Measurements from ENCODE around the gene ADAM12.

Gene ADAM12

DNA sequence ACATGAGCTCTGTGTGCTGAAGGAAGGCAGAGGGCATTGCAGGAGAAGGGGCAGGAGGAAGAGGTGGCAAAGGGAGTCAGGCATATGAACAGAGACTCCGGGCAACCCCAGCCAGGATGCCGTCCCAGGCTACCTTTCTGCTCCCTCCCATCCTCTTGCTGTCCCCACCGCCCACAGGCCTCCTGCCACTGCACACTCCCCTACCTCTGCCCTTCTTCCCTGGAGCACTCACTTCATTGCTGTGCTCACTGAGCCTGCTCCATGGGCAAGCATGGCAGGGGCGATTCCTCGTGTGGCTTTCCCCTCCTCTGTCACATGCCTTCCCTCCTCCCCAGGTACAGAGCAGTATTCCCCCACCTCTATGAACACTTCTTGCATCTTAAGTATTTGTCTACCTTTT is 398.5 kb downstream of the ADAM12 start:
- TF ChIP-seq ZNF544 (tag by site-specific recombination; IDR thresholded peaks at IDR 0.05), result no peak
- no peak for TF ChIP-seq ZNF248 (tag by site-specific recombination; IDR thresholded peaks at IDR 0.05)
- no peak for TF ChIP-seq ZNF341 (tag by site-specific recombination; IDR thresholded peaks at IDR 0.05; ENCODE audit: low read depth)
- TF ChIP-seq ZNF585B (tag by site-specific recombination; IDR thresholded peaks at IDR 0.05), result no peak
- H3K27ac ChIP-seq (ENCODE audit: extremely low read depth, low read depth, low read length), result no peak overlapping the region
- no peaks in the 10 kb centered on the region for H3K36me3 ChIP-seq (ENCODE audit: control insufficient read depth in 2 of 2, insufficient read depth in 1 of 2, low read length in 2 of 2)
- no peak overlapping the region for H3K4me3 ChIP-seq (ENCODE audit: low read depth, low read length)
- no peaks in the 10 kb centered on the region for H3K4me1 ChIP-seq (ENCODE audit: control insufficient read depth, insufficient read depth, low read length)
- H3K9me3 ChIP-seq (ENCODE audit: control insufficient read depth, insufficient read depth, low read depth, low read length), result no peaks in the 10 kb centered on the region
- ChIA-PET CTCF (interaction anchor here (0.5 kb wide), 1 partner anchor 155 kb away, joined by 5 read pairs; no protein-coding TSS in a partner anchor), POLR2A (no interaction called here)

DNA sequence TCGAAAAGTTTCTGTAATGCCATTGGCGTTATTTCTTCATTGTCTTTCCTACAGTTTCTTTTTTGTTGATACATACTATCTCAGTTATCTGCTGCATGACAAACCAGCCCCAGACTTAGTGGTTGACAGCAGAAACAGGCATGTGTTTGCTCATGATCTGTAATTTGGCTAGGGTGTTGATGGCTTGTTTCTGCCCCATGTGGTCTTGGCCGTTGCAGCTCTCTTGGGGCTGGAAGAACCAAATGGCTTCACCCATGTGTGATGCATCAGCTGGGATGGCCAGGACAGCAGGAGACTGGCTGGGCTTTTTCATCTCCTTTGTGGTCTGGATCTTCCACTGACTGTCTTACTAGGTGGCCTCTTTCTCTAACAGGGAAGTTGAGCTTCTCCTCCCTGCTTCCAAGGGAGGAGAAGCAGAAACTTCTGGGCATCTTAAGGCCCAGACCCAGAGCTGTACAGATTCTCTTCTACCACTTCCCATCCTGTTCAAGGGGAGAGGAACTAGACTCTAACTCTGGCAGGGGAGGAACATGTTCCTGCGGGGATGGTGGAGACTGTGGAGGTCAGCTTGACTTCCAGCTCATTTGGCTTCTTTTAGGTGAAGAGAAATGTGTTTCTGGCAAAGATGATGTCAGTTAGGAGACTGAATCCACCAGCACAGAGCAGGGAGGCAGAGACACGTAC is 402.6 kb downstream of the ADAM12 start:
- Histone ChIP-seq H3K36me3 (ENCODE audit: control insufficient read depth in 2 of 2, insufficient read depth in 1 of 2, low read length in 2 of 2) (no peaks in the 10 kb centered on the region), H3K9me3 (ENCODE audit: control insufficient read depth, insufficient read depth, low read depth, low read length) (no peaks in the 10 kb centered on the region), H3K27ac (ENCODE audit: extremely low read depth, low read depth, low read length) (no peak overlapping the region), H3K4me3 (ENCODE audit: low read depth, low read length) (no peak overlapping the region), H3K4me1 (ENCODE audit: control insufficient read depth, insufficient read depth, low read length) (no peaks in the 10 kb centered on the region)
- ChIA-PET POLR2A (no interaction called here), CTCF (interaction anchor here (0.9 to 1.4 kb wide), 3 partner anchors 12 to 169 kb away, joined by 3 to 6 read pairs (median 3); no protein-coding TSS in a partner anchor)
- no peak for TF ChIP-seq ZBTB21 (tag by site-specific recombination; IDR thresholded peaks at IDR 0.05)
- TF ChIP-seq ZNF585B (tag by site-specific recombination; IDR thresholded peaks at IDR 0.05), result no peak
- no peak for TF ChIP-seq PBX3 (CRISPR knock-in tag; IDR thresholded peaks at IDR 0.05)
- no peak for TF ChIP-seq ZBTB8A (tag by site-specific recombination; IDR thresholded peaks at IDR 0.05)
- TF ChIP-seq ZNF138 (tag by site-specific recombination; IDR thresholded peaks at IDR 0.05; ENCODE audit: borderline replicate concordance), result no peak
- no peak for TF ChIP-seq ZNF157 (tag by site-specific recombination; IDR thresholded peaks at IDR 0.05)
- TF ChIP-seq ZNF341 (tag by site-specific recombination; IDR thresholded peaks at IDR 0.05; ENCODE audit: low read depth), result no peak
- TF ChIP-seq HOXA7 (CRISPR knock-in tag; IDR thresholded peaks at IDR 0.05; ENCODE audit: borderline replicate concordance), result no peak
- no peak for TF ChIP-seq ZNF214 (tag by site-specific recombination; IDR thresholded peaks at IDR 0.05; ENCODE audit: borderline replicate concordance)
- no peak for TF ChIP-seq ZNF146 (tag by site-specific recombination; IDR thresholded peaks at IDR 0.05)
- TF ChIP-seq GFI1B (tag by site-specific recombination; IDR thresholded peaks at IDR 0.05), result no peak
- TF ChIP-seq WT1 (tag by site-specific recombination; IDR thresholded peaks at IDR 0.05), result no peak
- no peak for TF ChIP-seq ZNF510 (tag by site-specific recombination; IDR thresholded peaks at IDR 0.05; ENCODE audit: insufficient replicate concordance)
- TF ChIP-seq ZNF10 (tag by site-specific recombination; IDR thresholded peaks at IDR 0.05), result no peak
- no peak for TF ChIP-seq ZNF24 (tag by site-specific recombination; IDR thresholded peaks at IDR 0.05)
- TF ChIP-seq, protein P1, sequence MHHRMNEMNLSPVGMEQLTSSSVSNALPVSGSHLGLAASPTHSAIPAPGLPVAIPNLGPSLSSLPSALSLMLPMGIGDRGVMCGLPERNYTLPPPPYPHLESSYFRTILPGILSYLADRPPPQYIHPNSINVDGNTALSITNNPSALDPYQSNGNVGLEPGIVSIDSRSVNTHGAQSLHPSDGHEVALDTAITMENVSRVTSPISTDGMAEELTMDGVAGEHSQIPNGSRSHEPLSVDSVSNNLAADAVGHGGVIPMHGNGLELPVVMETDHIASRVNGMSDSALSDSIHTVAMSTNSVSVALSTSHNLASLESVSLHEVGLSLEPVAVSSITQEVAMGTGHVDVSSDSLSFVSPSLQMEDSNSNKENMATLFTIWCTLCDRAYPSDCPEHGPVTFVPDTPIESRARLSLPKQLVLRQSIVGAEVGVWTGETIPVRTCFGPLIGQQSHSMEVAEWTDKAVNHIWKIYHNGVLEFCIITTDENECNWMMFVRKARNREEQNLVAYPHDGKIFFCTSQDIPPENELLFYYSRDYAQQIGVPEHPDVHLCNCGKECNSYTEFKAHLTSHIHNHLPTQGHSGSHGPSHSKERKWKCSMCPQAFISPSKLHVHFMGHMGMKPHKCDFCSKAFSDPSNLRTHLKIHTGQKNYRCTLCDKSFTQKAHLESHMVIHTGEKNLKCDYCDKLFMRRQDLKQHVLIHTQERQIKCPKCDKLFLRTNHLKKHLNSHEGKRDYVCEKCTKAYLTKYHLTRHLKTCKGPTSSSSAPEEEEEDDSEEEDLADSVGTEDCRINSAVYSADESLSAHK (tag by site-specific recombination; IDR thresholded peaks at IDR 0.05), result no peak
- no peak for TF ChIP-seq ZNF558 (tag by site-specific recombination; IDR thresholded peaks at IDR 0.05)
- no peak for TF ChIP-seq SP7 (tag by site-specific recombination; IDR thresholded peaks at IDR 0.05)
- no peak for TF ChIP-seq ZNF529 (tag by site-specific recombination; IDR thresholded peaks at IDR 0.05; ENCODE audit: insufficient replicate concordance)
